Stimulated activated CD4-positive, alpha-beta T cell treated with anti-CD3 and anti-CD28 coated beads, Interleukin-1b, Interleukin-23, amount 100 ng/mL, for 1 hour (primary cell): ENCODE results near the gene ARHGEF25.
"Not testable (repeated sequence)": the region's sequence is repeated elsewhere in the genome, so short reads cannot be mapped to it uniquely, and the experiment has no call there.

ENCODE experiments used
- DNase-seq, 2 donors: peaks; one replicate each; pipeline ENCODE4 v3.0.0-alpha.2; 2020; ENCODE audit warnings: low read depth in 2 of 2

ARHGEF25 gene

DNA sequence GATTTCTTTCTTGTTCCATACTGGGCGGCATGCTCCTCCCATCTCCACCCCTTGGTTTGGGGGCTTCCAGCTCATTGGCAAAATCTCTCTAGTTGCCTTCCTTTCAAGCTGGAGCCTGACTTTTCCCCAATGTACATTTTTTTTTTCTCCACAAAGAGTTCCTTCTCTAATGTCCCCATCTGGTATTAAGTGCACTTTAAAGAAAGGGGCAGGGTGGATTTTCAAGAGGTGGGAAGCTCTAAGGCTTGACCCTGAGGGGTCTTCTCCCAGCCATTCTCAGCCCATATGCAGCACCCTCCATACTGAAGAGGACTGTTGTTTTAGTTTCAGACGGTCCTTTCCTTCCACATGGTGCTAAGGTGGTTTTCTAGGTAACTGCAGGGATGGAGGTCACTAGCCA lies 26.1 kb upstream of the ARHGEF25 start:
- no peak for DNase-seq

DNA sequence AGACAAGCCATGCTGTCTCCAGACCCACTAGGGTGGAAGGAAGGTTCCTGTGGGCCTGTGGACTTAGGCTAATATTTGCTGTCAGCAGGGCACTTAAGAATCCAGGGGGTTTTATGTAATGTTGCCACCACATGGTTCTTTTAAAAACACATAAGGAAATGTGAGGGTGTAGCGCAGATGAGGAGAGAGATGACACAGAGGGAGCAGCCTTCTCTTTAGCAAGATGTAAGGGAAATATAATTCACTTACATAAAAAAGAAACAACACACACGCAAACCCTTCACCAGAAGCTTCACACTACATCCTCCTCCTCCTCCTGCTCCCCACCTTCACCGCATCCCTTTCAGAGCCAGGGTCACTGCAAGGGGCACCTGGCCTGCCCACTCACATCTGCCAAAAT lies 25.1 kb upstream of the ARHGEF25 start:
- no peak for DNase-seq

DNA sequence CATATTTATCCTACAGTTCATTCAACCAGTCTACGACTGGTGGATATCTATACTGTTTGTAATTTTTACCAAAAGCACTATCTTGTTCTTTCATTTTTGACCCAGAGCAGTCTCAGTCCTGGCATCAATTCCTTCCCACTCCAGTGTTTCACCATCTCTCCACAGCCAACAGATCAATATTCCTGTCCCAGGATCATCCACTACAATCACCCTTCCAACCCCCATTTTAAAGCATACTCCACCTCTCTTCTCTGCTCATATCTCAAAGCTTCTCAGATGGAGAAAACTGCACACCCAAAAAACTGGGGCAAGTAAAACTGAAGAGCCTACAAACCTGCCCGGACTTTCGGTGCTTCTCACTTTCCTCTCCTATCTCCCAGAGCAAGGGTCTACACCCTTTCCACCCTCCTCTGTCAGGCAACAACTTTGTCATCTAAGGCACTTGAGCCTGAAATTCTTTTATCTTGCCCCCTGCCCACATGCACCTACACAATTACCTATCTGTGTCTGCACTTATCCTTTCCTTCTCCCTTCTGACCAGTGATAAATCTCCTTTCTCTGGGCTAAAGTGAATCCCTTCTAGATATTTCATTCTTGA lies 24.3 kb upstream of the ARHGEF25 start:
- DNase-seq, result no peak

DNA sequence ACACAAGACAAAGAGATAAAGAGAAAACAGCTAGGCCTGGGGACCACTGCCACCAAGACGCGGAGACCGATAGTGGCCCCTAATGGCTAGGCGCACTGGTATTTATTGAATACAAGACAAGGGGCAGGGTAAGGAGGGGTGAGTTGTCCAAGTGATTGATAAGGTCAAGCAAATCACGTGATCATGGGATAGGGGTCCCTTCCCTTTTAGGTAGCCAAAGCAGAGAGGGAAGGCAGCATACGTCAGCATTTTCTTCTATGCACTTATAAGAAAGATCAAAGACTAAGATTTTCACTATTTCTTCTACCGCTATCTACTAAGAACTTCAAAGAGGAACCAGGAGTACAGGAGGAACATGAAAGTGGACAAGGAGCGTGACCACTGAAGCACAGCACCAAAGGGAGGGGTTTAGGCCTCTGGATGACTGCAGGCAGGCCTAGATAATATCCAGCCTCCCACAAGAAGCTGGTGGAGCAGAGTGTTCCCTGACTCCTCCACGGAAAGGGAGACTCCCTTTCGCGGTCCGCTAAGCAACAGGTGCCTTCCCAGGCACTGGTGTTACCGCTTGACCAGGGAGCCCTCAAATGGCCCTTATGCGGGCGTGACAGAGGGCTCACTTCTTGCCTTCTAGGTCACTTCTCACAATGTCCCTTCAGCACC lies 22.2 kb upstream of the ARHGEF25 start:
- DNase-seq, result not testable (repeated sequence)

DNA sequence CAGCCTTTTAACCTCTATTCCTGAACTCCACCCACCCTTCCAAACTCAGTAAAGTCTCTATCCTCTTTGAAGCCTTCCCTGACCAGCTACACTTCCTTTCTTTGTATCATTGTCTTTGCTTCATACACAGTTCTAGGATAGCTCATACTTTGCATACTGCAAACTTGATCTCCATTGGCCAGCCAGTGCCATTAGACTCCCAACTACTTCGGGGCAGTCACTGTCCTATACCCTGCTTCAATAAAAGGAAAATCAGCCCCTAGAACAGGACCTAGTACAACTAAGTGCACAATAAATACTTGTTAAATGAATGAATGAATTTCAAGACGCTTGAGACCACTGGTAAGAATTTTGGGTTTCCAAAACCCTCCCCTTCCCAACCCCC lies 20.8 kb upstream of the ARHGEF25 start:
- DNase-seq, result no peak

DNA sequence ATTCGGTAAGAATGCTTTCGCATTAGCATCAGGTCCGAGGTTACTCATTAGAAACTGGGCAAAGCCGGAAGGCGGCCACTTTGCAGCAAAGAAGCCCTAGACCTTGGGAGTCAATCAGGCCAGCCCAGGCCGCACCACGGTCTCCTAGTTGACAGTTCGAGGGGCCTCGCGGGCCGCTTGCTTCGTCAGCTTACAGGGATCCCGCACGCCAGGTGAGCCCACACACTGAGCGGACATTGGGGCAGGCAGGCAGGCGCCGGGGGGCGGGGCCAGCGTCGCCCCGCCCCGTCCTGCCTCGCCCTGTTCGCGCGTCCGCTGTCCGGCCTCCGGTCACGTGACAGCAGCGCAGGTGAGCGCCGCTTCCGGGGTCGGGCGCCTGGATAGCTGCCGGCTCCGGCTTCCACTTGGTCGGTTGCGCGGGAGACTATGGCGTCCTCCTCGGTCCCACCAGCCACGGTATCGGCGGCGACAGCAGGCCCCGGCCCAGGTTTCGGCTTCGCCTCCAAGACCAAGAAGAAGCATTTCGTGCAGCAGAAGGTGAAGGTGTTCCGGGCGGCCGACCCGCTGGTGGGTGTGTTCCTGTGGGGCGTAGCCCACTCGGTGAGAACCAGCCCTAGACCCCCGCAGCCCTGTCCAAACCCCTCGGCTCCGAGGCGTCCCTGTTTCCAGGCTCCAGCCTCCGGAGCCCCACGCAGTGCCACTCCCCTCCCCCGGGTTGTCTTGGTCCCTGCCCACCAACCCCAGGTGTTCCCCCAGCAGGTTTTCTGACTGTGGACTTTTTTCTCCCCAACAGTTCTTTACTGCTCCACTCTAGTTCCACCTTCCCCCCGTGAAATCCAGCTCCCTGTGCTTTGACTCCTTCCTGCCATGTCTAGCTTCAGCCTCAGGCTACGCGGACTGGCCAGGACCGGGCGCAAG lies 20.1 kb upstream of the ARHGEF25 start, which contains the start of gene PIP4K2C:
TSS of gene PIP4K2C (plus strand) at position 329 of the 918 bp plus-strand sequence. CDS start at position 427, 98 bp downstream.
- DNase-seq, result peak; percentile 44 to 52

DNA sequence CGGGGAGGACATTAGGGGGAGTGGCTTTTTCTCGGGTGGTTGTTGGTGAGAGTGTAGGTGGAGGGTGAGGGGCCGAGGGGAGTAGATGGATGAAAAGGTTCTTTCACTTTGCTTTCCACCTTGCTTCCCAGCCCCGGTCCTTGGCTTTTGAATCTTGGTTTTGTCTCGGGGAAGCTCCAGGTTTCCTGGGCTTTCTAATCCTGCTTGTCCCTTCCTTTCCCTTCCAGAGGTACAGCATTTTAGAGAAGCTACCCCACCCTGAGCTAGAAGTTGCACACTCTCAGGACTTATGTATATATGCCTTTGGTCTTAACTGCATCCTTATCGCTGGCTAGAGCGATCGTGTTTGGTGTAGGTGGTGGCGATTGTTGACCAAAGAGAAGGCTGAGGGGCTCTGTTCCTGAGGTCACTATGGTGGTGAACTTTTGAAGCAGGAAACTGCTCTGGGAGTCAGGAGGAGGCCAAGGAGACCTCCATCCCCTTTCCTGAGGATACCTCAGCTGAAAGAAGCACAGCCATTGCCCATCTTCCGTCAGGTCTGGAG lies 19.4 kb upstream of the ARHGEF25 start:
- no peak for DNase-seq

DNA sequence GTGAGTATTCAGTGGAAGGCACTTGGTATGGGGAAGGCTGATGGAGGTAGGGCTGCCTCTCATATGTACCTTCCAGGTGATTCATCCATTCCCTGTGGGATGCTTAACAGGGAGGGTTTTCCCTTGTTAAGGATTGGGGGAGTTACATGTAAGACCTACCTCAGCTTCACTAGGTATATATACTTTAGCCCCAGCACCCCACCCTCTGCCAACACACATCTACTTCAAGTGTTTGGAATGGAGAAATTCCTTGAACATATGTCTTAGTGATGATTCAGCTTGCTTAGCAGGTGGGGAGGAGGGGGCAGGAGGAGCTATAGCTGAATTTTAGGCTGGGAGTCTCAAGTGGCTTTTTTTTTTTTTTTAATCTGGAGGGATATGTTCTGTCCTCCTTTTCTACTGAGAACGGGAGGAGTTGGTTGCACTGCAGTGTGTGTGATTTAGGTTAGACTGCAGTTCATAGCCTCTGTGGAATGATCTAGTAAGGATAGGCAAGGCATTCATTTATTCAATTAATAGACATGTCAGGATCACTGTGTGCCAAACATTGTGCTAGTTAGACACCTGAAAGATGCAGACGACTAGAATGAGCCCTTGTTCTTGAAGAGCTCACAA lies 18.6 kb upstream of the ARHGEF25 start:
- no peak for DNase-seq

DNA sequence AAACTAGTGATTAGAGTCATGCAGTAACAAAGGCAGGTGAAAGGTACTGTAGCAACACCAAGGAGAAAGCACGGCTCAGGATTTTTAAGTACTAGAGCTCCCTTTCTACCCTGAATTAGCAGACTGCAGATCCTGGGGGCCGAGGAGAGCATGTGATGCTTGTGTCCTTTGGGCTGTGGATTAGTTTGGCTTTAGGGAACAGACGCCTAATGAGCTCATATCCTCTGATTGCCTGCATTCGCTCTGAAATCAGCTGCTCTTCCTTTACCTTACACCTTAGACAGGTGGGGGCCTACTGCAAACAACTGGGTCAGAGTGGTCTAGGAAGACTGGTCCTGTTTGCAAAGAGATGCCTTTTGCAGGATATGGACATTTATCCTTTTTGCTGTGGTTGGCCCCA lies 18.0 kb upstream of the ARHGEF25 start:
- no peak for DNase-seq

DNA sequence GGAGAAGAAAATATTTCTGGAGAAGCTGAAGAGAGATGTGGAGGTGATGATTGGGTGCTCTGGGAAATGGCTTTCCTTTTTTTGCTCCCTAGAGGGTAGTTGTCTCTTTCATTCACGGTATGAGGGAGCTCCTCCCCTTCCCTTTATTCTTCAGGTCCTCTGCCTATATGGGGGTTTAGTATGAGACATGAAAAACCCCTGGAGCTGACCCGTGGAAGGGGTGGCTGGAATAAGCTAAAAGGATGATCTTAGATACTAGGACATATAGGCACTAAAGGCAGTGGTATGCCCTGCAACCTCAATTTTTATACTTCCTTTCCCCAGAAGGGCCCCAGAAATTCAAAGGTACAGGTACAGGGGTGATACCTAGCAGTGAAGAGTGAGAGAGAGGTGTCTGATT lies 10.8 kb upstream of the ARHGEF25 start:
- no peak for DNase-seq

DNA sequence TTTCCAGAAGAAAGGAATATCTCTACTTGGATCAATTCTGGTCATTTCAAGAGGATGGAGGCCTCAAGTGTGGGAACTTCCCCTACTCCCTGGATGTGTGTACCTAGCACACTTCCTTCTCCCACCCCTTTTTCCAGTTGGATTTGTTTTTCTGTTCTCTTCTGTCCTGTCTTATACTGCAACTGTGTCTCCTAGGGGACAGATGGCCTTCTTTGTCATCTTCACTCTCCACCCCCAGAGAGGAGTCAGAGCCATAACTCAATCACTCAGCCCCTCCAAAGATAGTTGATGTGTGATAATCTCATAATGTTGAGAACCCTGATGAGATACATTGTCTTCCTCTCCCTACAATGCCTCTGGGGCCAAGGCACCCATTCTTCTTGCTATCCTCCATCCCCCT lies 8.7 kb upstream of the ARHGEF25 start:
- DNase-seq, result no peak

DNA sequence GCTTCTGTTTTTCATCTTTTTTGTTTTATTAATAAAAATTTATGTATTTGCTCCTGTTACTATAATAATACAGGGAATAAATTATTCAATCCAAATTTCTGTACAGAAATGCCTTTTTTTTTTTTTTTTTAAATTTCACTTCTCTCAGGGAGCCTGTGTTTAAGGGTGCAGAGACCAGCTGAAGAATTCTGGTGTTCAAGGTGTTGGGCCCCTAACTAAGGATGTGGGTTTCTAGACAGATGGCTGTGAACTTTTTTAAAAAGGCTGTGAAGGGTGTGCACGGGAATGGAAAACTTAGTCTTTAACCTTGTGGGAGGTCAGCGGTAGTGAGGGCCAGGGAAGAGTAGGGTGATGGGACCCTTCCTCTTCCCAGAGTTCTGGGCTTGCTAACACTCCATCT lies 7.9 kb upstream of the ARHGEF25 start:
- no peak for DNase-seq

DNA sequence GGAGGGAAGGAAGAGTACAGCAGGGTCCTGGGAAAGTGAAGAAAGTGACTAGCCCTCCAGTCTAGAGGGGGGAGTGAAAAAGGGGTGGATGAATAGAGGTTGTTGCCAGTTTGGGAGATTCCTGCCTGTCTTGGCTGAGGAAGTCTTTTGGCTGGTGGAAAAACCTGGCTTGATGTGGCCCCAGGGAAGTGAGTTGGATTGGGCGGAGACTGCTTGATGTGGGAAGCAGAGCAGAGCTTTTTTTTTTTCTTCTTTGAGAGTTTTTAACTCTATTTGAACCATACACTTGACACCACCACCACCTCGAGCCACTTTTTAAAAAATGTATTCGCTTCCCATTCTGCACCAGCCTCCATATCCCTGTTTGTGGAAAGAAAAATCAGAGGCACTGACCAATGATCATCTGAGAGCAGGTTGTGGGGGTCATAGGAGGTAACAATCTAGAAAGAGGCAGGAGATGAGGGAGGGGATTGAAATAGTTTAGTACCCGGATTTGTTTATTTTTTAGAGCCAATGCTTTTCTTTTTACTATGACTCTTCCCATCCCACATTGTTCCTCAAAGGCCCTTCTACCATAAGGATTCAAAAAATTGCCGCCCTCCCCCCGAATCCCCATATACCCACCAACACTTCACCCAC lies 7.3 kb upstream of the ARHGEF25 start:
- no peak for DNase-seq

DNA sequence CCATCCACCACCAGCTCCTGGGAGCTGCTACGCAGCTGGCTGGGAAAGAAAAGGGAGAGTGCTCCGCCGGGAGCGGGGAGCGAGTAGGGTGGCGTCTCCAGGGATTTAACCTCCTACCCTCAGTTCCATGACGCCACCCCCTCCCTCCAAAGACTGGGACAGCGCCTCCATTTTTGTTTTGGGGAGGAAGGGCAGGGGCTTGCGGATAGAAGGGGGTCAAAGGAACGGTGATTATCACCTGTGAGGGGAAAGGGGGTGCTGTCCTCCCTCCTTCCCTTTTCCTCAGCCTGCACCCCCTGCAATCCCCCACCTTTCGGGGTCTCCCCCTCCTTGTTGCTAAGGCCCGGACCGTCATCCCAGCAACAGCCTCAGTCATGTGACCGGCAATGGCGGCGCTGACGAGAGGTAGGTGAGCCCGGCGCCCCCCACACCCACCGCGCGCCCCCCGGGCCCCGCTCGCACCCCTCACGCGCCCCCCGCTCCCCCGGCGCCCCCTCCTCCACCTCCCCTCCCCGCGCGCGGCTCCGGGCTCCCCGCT lies 6.7 kb upstream of the ARHGEF25 start, which contains the start of gene DTX3:
TSS of gene DTX3 (plus strand) at position 371 of the 538 bp plus-strand sequence. CDS start 1,694 bp downstream, outside the sequence.
- DNase-seq, result no peak

DNA sequence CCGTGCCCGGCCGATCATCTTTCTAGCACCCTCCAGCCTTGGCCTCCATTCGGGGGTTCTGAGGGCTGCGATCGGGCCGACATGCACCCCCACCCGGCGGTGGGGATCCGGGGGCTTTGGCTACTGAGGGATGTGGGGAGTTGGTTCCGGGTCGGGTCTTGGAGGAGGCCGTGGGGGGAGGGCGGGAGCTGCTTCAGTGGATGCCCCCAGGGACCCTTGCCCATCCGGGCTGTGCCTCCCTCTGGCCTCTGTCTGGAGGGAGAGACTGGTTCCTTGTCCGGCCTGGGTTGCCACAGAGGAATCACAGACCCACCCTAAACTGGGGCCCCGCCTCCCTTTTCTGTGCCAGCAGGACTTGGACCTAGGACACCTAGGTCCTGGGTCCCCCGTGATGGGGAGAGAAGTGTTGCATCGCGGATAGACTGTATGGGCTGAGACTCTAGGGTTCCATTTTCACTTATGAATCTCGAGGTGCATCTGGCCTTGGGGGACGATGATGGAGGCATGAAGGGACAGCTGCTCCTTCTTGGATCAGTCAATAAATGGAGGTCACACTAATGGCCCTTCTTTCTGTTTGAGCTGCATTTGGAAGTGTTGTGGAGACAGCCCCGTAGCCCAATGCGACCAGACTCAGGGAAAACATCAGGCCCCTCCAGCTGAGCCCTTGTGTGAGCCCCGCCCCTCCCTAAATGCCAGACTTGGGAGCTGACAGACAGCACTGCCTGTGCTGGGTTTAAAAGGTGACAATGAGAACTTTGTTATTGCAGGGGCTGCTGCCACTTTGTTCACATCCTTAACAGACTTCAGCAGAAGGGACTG lies 6.0 kb upstream of the ARHGEF25 start:
- no peak for DNase-seq

DNA sequence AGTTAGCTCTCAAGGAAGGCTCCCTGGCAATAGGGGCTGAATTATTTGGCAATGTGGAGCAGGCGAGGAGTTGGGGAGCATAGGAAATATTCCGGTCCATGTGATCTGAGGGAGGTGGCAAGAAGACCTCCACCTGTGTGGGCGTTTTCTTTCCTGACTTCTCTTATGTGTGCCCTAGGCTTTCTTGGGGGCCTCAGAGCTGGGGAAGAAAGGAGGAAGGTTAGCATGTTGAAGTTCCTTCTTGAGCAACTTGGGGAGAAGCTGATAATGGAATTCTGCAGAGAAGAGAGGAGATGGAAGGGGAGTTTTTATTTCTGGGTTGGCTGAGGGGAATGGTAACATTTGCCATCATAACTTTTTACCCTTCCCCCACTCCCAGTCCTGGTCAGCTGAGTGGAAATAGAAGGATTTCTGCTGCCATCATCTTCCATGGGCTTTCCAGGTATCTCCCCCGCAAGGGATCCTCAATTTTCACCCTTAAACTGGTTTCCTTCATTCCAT lies 5.4 kb upstream of the ARHGEF25 start:
- DNase-seq, result no peak

DNA sequence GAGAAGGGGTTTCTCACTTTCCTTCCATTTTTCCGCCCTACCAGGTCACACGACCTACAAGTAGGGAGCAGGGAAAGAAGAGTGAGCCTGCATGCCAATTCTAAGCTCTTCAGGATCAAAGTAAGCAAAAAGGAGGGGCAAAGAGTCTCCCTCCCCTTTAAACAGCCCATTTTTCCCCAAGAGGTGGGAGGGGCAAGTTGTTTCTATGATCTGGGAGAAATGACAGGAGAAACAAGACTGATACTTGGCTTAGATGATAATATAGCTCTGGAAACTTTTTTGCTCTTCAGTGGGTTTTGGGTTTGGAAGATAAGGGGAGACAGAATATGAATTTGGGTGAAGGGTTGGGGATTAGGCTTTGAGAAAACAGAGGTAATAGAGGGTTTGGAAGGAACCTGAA lies 4.8 kb upstream of the ARHGEF25 start:
- DNase-seq, result no peak

DNA sequence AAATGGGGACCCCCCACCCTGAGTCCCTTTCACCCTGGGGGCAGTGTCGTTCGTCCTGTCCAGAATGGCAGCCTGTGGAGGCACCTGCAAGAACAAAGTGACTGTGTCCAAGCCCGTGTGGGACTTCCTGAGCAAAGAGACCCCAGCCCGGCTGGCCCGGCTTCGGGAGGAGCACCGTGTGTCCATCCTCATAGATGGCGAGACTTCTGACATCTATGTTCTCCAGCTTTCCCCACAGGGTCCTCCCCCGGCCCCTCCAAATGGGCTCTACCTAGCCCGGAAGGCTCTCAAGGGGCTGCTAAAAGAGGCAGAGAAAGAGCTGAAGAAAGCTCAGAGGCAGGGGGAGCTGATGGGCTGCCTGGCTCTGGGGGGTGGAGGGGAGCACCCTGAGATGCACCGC lies 4.4 kb upstream of the ARHGEF25 start:
- no peak for DNase-seq

DNA sequence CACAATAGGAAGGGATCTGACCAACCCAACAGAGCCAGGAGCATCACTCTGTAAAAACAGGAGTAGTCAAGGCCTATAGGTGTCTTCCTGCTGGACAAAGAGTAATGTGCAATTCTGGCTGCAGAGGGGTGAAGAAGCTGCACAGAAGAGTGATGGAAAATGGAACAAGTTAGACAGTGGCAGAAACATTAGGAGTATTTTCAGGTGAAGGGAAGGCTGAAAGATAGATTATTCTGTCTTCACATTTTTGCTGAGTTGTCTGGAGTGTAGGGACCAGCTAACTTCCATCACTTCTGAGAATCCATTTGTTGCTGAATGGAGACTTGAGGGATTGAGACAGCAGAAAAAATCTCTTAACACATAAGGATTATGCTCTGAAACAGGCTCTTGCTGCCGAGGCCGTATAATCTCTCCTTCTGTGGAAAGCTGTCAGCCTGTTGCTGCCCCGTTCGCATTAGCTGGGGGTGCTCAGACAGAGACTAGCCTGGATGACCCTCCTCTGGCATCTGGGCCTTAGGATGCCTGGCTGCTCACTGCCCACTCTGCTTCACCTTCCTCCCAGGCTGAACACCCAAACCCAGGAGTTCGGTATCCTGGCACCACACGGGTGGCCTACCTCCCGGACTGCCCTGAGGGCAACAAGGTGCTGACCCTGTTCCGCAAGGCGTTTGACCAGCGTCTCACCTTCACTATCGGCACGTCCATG lies 3.1 kb upstream of the ARHGEF25 start:
- no peak for DNase-seq
